CD4-positive, alpha-beta T cell treated with Interferon gamma for 1 hour (primary cell): ENCODE results near the gene NDST1.

Experiments
- DNase-seq: peaks from one replicate; pipeline ENCODE4 v3.0.0-alpha.2; 2020

The NDST1 gene

DNA sequence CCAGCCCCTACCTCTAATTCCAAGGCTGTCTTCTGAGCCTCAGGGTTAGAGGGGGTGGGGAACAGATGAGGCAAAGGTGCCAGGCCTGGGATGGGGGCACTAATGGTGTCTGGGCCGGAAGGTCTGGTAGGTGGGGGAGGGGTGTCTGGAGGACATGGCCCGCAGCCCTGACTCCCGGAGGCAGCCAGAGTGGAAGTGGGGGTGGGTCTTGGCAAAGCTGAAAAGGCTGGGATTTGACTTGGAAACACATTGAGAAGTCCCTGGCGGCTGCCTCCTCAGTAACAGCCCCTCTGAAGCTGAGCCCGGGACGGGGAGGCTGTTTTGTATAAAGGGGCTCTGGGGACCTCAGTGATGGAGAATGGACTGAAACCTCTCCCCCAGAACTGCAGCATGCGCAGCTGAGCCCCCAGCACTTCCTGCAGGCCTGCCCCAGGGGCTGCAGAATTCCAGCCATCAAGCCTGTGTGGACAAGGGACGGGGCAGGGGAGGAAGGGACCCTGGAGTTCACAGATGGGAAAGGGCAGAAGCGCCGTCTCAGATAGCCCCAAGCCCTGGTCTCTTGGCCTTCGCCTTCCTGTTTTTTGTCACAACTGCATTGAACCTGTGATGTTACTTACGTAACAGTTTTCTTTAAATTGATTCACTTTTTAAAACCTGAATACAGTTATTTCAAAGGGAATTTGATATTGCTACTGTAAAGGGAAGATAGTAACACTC, 83.2 kb downstream of the NDST1 start:
- no peak for DNase-seq

GRCh38 chr5:150593593-150593992, 85.7 kb downstream of the NDST1 start:
- DNase-seq, result no peak

GRCh38 chr5:150593996-150594395, 86.1 kb downstream of the NDST1 start:
- DNase-seq, result no peak

GRCh38 chr5:150595466-150596031, 87.6 kb downstream of the NDST1 start:
- no peak for DNase-seq

- DNase-seq, result no peak
These were observed 88.4 kb downstream of the NDST1 start for GRCh38 chr5:150596313-150596712.

- no peak for DNase-seq
These were observed 88.9 kb downstream of the NDST1 start for GRCh38 chr5:150596826-150597225.

GRCh38 chr5:150598006-150598405, 90.1 kb downstream of the NDST1 start:
- no peak for DNase-seq

- no peak for DNase-seq
These were observed 90.9 kb downstream of the NDST1 start for GRCh38 chr5:150598821-150599273.

DNA sequence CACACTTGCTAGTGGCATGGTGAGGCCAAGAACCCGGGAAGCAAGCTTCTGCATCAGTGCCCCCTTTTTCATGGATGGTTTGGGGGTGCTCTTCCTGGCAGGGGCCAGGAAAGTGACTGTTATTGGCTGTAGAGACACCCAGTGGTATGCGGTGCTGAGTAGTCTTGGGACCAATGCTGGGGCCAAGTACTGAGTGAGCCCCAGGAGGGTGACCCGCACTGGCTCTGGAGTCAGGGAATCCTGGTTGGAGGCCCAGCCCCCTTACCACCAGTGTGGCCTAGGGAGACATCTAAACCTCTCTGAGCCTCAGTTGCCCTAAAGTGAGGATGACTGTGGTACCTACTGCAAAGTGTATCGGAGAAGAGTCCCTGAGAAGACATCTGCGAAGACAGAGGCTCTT, 91.3 kb downstream of the NDST1 start:
- DNase-seq, result no peak

DNA sequence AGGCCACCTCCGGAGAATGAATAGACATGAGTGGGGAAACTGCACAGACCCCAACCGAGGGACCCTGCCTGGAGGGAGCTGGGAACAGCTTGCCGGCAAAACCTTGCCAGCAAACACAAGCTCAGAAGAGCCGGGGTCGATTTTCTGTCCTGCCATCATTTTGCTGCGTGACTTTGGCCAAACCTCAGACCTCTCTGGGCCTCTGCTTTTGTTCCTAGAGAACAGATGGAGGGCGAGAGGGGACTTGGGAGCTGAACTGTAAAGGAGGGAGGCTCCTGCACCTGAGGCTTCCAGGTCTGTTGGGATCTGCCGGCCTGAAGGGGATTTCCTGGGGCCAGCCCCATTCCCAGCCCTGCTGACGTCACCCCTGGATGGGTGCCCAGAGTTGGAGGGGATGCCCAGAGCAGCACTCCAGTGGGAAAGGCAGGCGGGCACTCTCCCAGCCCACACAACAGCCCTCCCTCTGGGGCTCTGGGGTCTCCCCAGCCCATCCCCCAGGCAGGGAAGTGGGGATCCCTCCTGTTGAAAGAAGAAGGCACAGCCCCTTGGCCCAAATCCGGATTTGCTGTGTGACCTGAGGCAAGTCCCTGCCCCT, 92.1 kb downstream of the NDST1 start:
- DNase-seq, result no peak

DNA sequence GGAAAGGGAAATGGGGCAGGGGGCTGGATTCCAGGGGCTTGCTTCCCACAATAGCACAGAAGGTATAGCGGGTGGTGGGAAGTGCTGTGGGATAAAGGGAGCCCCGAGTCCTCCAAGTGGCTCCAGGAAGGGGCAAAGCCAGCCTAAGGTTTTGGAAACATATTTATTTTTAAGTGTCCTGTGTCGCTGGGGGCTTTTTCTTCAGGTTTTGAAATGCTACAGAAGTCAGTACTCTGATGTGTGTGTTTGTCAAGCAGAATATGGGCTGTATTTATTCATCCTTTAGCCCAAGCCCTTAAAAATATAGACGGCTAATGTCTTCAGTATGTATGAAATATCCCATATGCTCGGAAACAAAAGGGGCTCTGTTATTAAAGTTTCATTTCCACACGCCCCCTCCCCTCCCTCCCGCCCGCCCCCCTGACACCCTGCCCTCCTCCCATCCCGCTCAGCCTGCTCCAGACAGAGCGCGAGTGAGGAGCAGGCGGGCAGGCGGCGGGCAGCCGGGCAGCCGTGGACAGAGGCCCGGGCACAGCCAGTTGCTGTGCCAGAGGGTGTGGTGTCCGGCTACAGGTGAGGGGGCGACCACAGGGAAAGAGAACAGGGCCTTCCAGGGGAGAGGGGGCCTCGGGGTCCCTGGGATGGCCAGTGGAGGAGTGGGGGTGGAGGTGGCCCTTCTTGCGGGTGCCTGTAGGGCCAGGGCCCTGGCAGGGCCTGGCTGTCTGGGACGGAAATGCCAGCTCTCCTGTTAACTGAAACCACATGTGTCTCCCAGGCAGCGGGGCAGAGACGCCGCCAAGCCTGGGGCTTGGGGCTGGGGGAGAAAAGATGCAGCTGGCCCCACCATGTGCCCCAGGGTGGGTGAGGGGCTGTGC, 92.9 kb downstream of the NDST1 start:
- DNase-seq, result no peak

- DNase-seq, result no peak
These were observed 93.8 kb downstream of the NDST1 start for GRCh38 chr5:150601491-150602345.

DNA sequence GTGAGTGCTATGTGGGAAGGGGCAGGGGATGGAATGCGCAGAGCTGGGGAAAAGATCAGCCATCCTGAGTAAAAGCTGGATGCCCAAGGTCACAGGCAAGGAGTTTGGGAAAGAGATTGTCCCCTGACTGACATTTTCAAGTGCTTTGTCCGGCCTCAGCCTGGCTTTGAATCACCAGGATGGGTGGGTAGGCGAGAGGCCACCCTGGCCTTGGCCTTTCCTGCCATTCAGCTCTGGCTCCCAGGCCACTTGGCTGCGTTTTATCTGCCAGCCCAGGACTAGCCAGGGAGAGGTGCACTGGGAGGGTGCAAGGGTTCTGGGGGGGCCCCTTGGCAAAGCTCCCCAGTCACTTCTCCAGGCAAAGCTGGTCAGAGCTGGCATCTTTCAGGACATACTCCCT, 95.1 kb downstream of the NDST1 start:
- DNase-seq, result no peak

GRCh38 chr5:150603491-150603890, 95.6 kb downstream of the NDST1 start:
- no peak for DNase-seq

GRCh38 chr5:150604010-150604409, 96.1 kb downstream of the NDST1 start:
- no peak for DNase-seq

DNA sequence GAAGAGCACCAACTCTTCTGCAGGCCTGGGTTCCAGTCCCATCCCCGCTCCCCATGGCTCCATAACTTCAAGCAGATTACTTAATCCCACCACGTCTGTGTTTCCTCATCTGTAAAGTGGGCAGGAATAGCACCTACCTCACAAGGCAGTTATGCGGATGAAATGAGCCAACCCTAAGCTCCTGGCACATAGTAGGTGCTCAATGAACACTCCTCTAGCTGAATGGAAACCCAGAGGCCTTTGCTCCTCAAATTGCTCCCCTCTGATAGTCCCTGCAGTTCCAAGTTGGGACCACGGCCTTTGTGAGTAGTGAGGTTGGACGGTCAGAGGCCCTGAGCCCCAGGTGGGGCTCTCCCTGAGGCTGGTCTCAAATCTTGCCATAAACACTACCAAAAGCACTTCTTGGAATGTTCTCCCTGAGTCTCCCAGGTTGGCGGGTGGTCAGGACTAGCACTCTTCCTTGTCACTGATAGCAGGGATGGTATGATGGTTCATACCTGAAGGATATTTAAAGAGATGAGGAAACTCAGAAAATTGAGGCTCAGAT, 97.0 kb downstream of the NDST1 start:
- DNase-seq, result no peak

GRCh38 chr5:150605546-150605945, 97.6 kb downstream of the NDST1 start:
- DNase-seq, result no peak

DNA sequence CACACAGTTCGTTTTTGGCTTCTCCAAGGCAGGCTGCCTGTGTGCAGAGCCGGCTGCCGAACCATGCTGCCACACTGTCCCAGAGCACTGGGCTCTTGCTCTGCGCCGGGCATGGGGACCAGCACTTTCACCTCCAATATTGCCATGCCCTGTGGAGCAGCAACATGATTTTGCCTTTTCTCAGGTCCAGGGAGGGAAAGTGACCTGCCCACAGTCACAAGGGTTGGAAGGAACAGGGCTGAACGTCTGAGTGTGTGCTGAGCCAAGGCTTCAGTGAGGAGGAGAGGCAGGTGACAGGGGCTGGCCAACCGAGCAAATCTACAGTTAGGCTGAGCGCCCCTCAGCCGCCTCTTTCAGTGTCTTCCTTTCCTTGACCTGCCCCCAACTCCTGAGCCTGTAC, 98.5 kb downstream of the NDST1 start:
- DNase-seq, result no peak

DNA sequence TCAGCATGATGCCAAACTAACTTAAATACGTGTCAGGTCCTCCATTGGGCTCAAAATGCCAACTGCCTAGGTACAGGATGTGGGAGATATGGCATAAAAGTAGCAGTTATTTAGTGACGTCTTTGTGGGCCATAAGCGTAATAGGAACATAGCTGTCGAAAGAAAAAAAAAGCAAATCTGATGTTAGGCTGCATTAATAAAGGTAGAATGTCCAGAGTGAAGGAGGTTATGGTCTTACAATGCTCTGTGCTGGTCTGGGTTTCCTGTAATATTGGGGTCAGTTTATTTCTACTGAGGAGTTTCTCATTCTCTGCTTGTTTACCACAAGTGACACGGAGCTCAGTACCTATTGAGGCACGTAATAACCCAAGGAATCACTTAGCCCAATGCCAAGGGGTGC, 99.2 kb downstream of the NDST1 start:
- no peak for DNase-seq
